ENCODE data around the gene RIBC2. TPM values are rescaled to one million over a fixed set of nuclear protein-coding genes. Genes with fewer than 3 reads are reported as not detected.

The RIBC2 gene
- total RNA-seq, 3 donors from 2014 or later, result 0.48 to 2.0 (median 1.3) TPM

DNA sequence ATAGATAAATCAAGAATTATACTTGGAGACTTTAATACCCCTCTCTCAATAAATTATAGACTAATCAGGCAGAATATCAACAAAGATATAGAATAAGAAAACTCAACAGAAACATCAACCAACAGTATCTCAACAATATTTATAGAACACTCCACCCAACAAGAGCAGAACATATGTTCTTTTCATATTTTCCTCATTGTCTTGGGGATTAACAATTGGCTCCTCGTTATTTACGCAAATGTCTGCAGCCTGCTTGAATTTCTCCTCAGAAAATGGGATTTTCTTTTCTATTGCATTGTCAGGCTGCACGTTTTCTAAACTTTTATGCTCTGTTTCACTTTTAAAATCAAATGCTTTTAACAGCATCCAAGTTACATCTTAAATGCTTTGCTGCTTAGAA is 52.1 kb downstream of the RIBC2 start:
- Histone ChIP-seq H3K4me1 (peaks cover 0 to 9% of the 10 kb centered on the region in 2 donors), H3K27me3 (no peaks in the 10 kb centered on the region), H3K4me3 (no peak overlapping the region), H3K27ac (no peak overlapping the region), H3K9me3 (no peaks in the 10 kb centered on the region), H3K36me3 (no peaks in the 10 kb centered on the region)
- TF ChIP-seq POLR2A (IDR thresholded peaks at IDR 0.05), result no peak
- TF ChIP-seq POLR2AphosphoS5 (IDR thresholded peaks at IDR 0.05), result no peak
- TF ChIP-seq, protein P1, sequence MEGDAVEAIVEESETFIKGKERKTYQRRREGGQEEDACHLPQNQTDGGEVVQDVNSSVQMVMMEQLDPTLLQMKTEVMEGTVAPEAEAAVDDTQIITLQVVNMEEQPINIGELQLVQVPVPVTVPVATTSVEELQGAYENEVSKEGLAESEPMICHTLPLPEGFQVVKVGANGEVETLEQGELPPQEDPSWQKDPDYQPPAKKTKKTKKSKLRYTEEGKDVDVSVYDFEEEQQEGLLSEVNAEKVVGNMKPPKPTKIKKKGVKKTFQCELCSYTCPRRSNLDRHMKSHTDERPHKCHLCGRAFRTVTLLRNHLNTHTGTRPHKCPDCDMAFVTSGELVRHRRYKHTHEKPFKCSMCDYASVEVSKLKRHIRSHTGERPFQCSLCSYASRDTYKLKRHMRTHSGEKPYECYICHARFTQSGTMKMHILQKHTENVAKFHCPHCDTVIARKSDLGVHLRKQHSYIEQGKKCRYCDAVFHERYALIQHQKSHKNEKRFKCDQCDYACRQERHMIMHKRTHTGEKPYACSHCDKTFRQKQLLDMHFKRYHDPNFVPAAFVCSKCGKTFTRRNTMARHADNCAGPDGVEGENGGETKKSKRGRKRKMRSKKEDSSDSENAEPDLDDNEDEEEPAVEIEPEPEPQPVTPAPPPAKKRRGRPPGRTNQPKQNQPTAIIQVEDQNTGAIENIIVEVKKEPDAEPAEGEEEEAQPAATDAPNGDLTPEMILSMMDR (IDR thresholded peaks at IDR 0.05), result no peak
- DNase-seq (ENCODE audit: low spot score in 2 of 2), result no peak
- intact Hi-C loops (cut with DNase I; ENCODE audit: low total_unique reads), result no loop called here

DNA sequence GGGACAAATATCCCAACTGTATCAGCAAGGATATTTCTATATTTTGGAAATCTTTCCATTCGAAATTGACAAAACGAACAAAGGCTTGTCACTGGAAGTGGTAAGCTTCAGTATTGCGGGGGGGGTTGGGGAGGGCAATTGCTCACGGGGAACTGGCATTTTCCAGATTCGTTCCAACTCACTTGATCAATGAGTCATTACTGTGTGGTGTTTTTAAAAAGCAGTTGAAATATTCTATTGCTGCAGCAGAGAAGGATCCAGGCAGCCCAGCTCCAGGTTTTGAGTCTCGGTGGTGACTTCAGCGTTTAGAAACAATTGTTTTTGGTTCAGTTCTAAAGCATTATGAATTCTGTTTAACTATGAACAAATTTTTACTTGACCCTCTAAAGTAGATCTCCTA is 55.4 kb downstream of the RIBC2 start:
- H3K4me3 ChIP-seq, result no peak overlapping the region
- no peaks in the 10 kb centered on the region for H3K36me3 ChIP-seq
- no peak for DNase-seq (ENCODE audit: low spot score in 2 of 2)
- H3K9me3 ChIP-seq, result no peaks in the 10 kb centered on the region
- intact Hi-C loops (cut with DNase I; ENCODE audit: low total_unique reads), result no loop called here
- TF ChIP-seq POLR2A (IDR thresholded peaks at IDR 0.05), result no peak
- TF ChIP-seq, protein P1 (IDR thresholded peaks at IDR 0.05), result no peak
- TF ChIP-seq POLR2AphosphoS5 (IDR thresholded peaks at IDR 0.05), result no peak
- H3K27me3 ChIP-seq, result no peaks in the 10 kb centered on the region
- peak overlapping the region; percentile 70 to 86 for H3K27ac ChIP-seq
- H3K4me1 ChIP-seq, result peaks cover 0 to 9% of the 10 kb centered on the region in 2 donors

DNA sequence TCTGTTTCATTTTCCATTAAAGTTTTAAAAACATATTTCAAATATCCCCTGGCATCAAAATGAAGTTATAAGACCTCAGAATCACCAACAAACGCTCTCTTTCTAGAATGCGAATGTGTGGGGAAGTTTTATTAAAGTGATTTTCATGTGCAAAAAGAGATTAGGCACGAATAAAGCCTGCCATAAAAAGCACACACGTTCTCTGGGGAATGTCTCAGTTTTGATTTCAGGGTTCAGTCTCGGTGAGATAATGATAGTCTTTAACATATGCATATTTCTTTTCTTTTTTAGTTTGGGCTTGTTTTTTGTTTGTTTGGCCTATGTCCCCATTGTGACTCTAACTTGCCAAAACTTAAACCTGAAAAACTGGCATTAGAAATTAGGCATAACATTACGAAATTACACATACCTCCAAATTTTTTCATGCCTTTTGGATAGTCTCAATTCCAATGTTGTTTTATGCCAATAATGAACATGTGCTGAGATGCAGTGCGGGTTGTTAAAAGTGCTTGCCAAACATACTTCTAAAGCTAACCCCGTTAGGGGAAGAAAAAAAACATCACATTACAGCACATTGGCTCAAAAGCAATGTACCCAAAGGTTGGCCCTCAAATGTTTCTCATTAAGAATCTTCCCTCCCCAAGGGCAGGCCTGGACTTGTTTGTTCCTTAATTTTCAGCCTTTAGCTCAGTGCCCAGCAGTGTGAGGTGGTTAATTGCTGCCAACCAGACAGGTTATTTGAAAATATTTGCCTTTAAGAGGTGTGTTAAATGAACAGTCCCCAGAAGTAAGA is 56.0 kb downstream of the RIBC2 start:
- no peaks in the 10 kb centered on the region for H3K9me3 ChIP-seq
- H3K27ac ChIP-seq, result peak overlapping the region; percentile 70 to 86
- H3K27me3 ChIP-seq, result no peaks in the 10 kb centered on the region
- intact Hi-C loops (cut with DNase I; ENCODE audit: low total_unique reads), result no loop called here
- DNase-seq (ENCODE audit: low spot score in 2 of 2), result peak in 1 of 2 donors; percentile 91
- peaks cover 0 to 9% of the 10 kb centered on the region in 2 donors for H3K4me1 ChIP-seq
- H3K4me3 ChIP-seq, result no peak overlapping the region
- H3K36me3 ChIP-seq, result no peaks in the 10 kb centered on the region
- TF ChIP-seq POLR2AphosphoS5 (IDR thresholded peaks at IDR 0.05) (peak in 1 of 3 donors; percentile 68), POLR2A (IDR thresholded peaks at IDR 0.05) (no peak)
- TF ChIP-seq, protein P1 (IDR thresholded peaks at IDR 0.05), result no peak

DNA sequence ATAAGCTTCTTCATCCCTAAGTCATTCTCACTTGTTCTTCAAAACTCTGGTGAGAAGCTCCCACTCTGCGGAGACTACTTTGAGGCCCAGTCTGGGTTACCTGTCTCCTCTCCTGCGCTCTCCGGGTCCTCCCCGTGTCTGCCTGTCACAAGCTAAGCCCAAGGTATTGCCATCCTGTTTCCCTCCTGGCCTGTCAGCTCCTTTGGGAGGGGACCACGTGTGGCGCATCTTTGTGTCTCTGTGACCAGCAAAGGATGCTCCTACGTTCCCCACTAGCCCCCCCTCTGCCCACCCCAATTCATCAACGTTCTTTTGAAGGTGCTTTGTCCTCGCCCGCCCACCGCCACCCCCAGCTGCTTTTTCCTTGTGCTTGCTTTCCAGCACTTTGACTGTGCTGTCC is 57.4 kb downstream of the RIBC2 start:
- no peaks in the 10 kb centered on the region for H3K9me3 ChIP-seq
- H3K36me3 ChIP-seq, result no peaks in the 10 kb centered on the region
- H3K4me1 ChIP-seq, result peaks cover 0 to 9% of the 10 kb centered on the region in 2 donors
- no peaks in the 10 kb centered on the region for H3K27me3 ChIP-seq
- H3K27ac ChIP-seq, result peak overlapping the region; percentile 70 to 71
- DNase-seq (ENCODE audit: low spot score in 2 of 2), result no peak
- intact Hi-C loops (cut with DNase I; ENCODE audit: low total_unique reads), result no loop called here
- H3K4me3 ChIP-seq, result no peak overlapping the region
- TF ChIP-seq POLR2AphosphoS5 (IDR thresholded peaks at IDR 0.05) (no peak), POLR2A (IDR thresholded peaks at IDR 0.05) (no peak)
- TF ChIP-seq, protein P1 (IDR thresholded peaks at IDR 0.05), result no peak

DNA sequence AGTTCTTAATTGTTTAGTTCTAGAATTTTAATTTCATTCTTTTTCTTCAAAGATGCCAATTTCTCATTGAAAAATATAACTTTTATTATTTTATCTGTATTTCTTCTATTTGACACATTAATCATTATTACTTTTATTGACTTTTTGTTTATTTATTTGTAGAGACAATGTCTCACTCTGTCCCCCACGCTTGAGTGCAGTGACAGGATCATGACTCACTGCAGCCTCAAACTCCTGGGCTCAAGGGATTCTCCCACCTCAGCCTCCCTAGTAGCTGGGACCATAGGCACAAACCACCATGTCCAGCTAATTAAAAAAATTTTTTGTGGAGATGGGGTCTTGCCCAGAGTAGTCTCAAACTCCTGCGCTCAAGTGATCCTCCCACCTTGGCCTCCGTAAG is 58.9 kb downstream of the RIBC2 start:
- intact Hi-C loops (cut with DNase I; ENCODE audit: low total_unique reads), result no loop called here
- TF ChIP-seq POLR2AphosphoS5 (IDR thresholded peaks at IDR 0.05) (no peak), POLR2A (IDR thresholded peaks at IDR 0.05) (no peak)
- no peak for DNase-seq (ENCODE audit: low spot score in 2 of 2)
- H3K4me3 ChIP-seq, result no peak overlapping the region
- H3K9me3 ChIP-seq, result no peaks in the 10 kb centered on the region
- no peak overlapping the region for H3K27ac ChIP-seq
- no peaks in the 10 kb centered on the region for H3K36me3 ChIP-seq
- H3K4me1 ChIP-seq, result peaks cover 0 to 9% of the 10 kb centered on the region in 2 donors
- no peaks in the 10 kb centered on the region for H3K27me3 ChIP-seq

All from breast epithelium (tissue), 4 donors.